ENCODE data around the gene SSNA1. TPM values are rescaled to one million over a fixed set of nuclear protein-coding genes. Genes with fewer than 3 reads are reported as not detected.

SSNA1 gene
- total and polyA plus RNA-seq, 9 of the 15 experiments (the other 6 are each of a cell fraction or from before 2014, with no cell fraction given): 1.9 to 130 (median 57.1) TPM

DNA sequence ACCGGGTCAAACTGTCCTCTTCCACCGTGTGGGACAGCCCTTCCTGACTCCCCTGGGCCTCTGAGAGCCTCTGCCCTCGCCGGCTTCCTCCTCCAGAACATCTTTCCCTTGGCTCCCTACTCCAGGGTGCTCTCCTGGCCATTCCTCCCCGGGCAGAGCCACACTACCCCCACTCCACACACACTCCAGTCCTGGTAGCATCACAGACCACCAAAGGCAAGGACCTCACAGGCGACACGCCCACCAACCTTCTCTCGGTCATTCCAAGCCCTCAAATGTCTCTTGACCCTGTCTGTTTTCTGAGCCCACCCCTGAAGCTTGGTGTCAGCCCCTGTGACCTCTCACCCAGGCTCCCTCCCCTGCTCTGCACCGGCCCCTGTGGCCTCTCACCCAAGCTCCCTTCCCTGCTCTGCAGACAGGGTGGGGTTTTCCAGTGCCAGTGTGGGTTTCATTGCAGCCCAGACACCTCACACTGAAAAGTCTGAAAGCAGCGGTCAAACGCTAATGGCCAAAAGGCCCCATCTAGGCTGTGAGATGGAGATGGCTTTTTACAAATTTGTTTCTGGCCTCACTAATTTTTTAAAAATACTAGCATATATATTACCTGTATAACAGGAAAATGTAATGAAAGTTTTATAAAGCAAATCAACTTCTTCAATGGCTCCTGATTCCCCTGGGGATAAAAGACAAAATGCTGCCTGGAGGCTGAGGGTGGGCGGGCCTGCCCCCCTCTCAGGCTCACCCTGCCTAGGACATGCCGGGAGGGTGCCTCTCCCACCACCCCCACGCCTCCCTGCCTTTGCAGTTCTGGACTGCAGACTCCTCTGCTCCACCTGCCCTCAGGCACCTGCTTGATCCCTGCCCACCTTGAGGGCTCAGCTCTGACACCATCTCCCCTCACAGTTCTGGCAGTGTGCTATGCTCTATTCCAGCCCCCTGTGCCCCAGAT is 29.1 kb upstream of the SSNA1 start:
- peak; percentile 15 for FAIRE-seq
- Histone ChIP-seq H3K9me3 (replicated peaks; ENCODE audit: control insufficient read depth, insufficient read depth, low read depth, low read length) (no peaks in the 10 kb centered on the region), H3K9ac (ENCODE audit: insufficient read depth in 1 of 2, low read depth in 2 of 2, low read length in 2 of 2) (peak overlapping the region in 1 of 2 experiments; percentile 79; a peak in 2 of 4 replicates), H3K4me2 (ENCODE audit: insufficient read depth, low read length) (no peak overlapping the region), H3K27me3 (ENCODE audit: control insufficient read depth in 2 of 2, insufficient read depth in 2 of 2, low read length in 2 of 2) (peaks cover 0 to 2% of the 10 kb centered on the region in 2 experiments; a peak in 2 of 5 replicates), H3K27ac (ENCODE audit: extremely low read depth, low read depth, low read length) (no peak overlapping the region), H3K4me1 (replicated peaks in 1 of 2; ENCODE audit: control insufficient read depth in 2 of 2, insufficient read depth in 2 of 2, low read length in 2 of 2) (peaks cover 18 to 84% of the 10 kb centered on the region in 2 experiments; a peak in 4 of 5 replicates), H3K36me3 (ENCODE audit: control insufficient read depth, insufficient read depth, low read length) (no peaks in the 10 kb centered on the region), H3K9me1 (ENCODE audit: control insufficient read depth, insufficient read depth, low read length) (no peaks in the 10 kb centered on the region), H3K4me3 (no peak overlapping the region), H4K20me1 (replicated peaks; ENCODE audit: control insufficient read depth, insufficient read depth, low read length) (0 out of 2 replicates have a peak, but pooled peaks cover 8% of the 10 kb centered on the region), H3K79me2 (ENCODE audit: control insufficient read depth, insufficient read depth, low read length) (no peaks in the 10 kb centered on the region), H2AFZ (ENCODE audit: low read depth, low read length) (no peak overlapping the region)
- no peak for ATAC-seq
- no TSS peak for BruUV-seq (replicated peaks)
- DNase-seq (ENCODE audit: extremely low read depth in 1 of 4, low spot score in 3 of 4): no peak
- WGBS (ENCODE audit: insufficient coverage, low coverage, missing lambda C conversion rate): 12% methylated on average over 13 of the region's 14 CpGs
- intact Hi-C loops (cut with micrococcal nuclease) (no loop called here), in situ Hi-C loops (cut with MboI) (no loop called here)
- ChIA-PET CTCF (ENCODE audit: low intra/inter-chr PET ratio) (no interaction called here), POLR2A (interaction anchor here (1.1 kb wide), 1 partner anchor 30 kb away, joined by 4 read pairs; no protein-coding TSS in a partner anchor)
- no peak for TF ChIP-seq MAFK (IDR thresholded peaks at IDR 0.05; ENCODE audit: low read length)
- no peak for TF ChIP-seq SMAD3 (CRISPR knock-in tag; conservative IDR thresholded peaks at IDR 0.05)
- TF ChIP-seq TCF7L2 (IDR thresholded peaks at IDR 0.05; ENCODE audit: low read depth, low read length): no peak
- TF ChIP-seq GABPB1 (CRISPR knock-in tag; IDR thresholded peaks at IDR 0.05): no peak
- no peak for TF ChIP-seq PHB (CRISPR knock-in tag; IDR thresholded peaks at IDR 0.05)
- TF ChIP-seq, protein P1, sequence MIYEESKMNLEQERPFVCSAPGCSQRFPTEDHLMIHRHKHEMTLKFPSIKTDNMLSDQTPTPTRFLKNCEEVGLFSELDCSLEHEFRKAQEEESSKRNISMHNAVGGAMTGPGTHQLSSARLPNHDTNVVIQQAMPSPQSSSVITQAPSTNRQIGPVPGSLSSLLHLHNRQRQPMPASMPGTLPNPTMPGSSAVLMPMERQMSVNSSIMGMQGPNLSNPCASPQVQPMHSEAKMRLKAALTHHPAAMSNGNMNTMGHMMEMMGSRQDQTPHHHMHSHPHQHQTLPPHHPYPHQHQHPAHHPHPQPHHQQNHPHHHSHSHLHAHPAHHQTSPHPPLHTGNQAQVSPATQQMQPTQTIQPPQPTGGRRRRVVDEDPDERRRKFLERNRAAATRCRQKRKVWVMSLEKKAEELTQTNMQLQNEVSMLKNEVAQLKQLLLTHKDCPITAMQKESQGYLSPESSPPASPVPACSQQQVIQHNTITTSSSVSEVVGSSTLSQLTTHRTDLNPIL (CRISPR knock-in tag; IDR thresholded peaks at IDR 0.05): no peak
- no peak for TF ChIP-seq IRF2 (CRISPR knock-in tag; IDR thresholded peaks at IDR 0.05)
